DOHH2 (cell line): ENCODE results near the gene RAD51B.

ENCODE experiments used
- H3F3A ChIP-seq: fragments of 200-600 bp; sonication (generic), shearing (Covaris generic); 2 replicates; pipeline ENCODE4 v1.6.0; 2016; ENCODE audit warnings: antibody characterized with exemption, mild to moderate bottlenecking; ENCODE audit not compliant: control insufficient read depth, insufficient read depth
- H3K27ac ChIP-seq: fragments of 200-600 bp; sonication (generic); 2 replicates; pipeline ENCODE4 v1.5.1; 2014; ENCODE audit warnings: low read depth, mild to moderate bottlenecking, low read length, moderate library complexity
- H3K27me3 ChIP-seq: fragments of 200-600 bp; sonication (generic); 2 replicates; pipeline ENCODE4 v1.6.1; 2014; ENCODE audit warnings: mild to moderate bottlenecking, low read length, mixed read lengths; ENCODE audit not compliant: control insufficient read depth
- H3K36me3 ChIP-seq: fragments of 200-600 bp; sonication (generic); 2 replicates; pipeline ENCODE4 v1.6.1; 2014; ENCODE audit warnings: mild to moderate bottlenecking, low read length, moderate library complexity, mixed read lengths; ENCODE audit not compliant: control insufficient read depth
- H3K4me1 ChIP-seq: fragments of 200-600 bp; sonication (generic); 2 replicates; pipeline ENCODE4 v1.6.1; 2014; ENCODE audit warnings: mild to moderate bottlenecking, low read length, mixed read lengths; ENCODE audit not compliant: control insufficient read depth
- H3K4me2 ChIP-seq: fragments of 200-600 bp; sonication (generic); 2 replicates; pipeline ENCODE4 v1.6.0; 2014; ENCODE audit warnings: mild to moderate bottlenecking, low read length, moderate library complexity
- H3K4me3 ChIP-seq: fragments of 200-600 bp; sonication (generic); 2 replicates; pipeline ENCODE4 v1.5.1; 2014; ENCODE audit warnings: mild to moderate bottlenecking, low read length, mixed read lengths
- H3K79me2 ChIP-seq: fragments of 200-600 bp; sonication (generic); 2 replicates; pipeline ENCODE4 v1.6.1; 2014; ENCODE audit warnings: mild to moderate bottlenecking, low read length, mixed read lengths; ENCODE audit not compliant: control insufficient read depth
- H3K9me2 ChIP-seq: fragments of 200-600 bp; sonication (generic); replicated peaks from 2 replicates; pipeline ENCODE4 v1.6.1; 2014; ENCODE audit warnings: mild to moderate bottlenecking, low read length, mixed read lengths; ENCODE audit not compliant: control insufficient read depth
- H3K9me3 ChIP-seq: fragments of 200-600 bp; sonication (generic); 2 replicates; pipeline ENCODE4 v1.6.1; 2014; ENCODE audit warnings: antibody characterized with exemption, low read length, mixed read lengths; ENCODE audit not compliant: control insufficient read depth, insufficient read depth
- H4K20me1 ChIP-seq: fragments of 200-600 bp; sonication (generic); 2 replicates; pipeline ENCODE4 v1.6.0; 2014; ENCODE audit warnings: low read depth, mild to moderate bottlenecking, antibody characterized with exemption, low read length, moderate library complexity; ENCODE audit not compliant: control insufficient read depth, insufficient read depth
- EZH2phosphoT487 ChIP-seq: fragments of 200-600 bp; sonication (generic); IDR thresholded peaks from 2 replicates; pipeline ENCODE4 v1.6.1; 2017; ENCODE audit warnings: borderline replicate concordance, mild to moderate bottlenecking, antibody characterized with exemption, low read length, moderate library complexity, mixed read lengths
- TF ChIP-seq, protein P1 (sequence below): fragments of 200-600 bp; sonication (generic); IDR thresholded peaks from one replicate; pipeline ENCODE4 v1.5.1; 2014; ENCODE audit warnings: antibody characterized with exemption, mild to moderate bottlenecking, low read depth, low read length; ENCODE audit not compliant: poor library complexity, severe bottlenecking

Gene RAD51B

GRCh38 chr14:68172627-68173026 is 353.0 kb downstream of the RAD51B start:
- Histone ChIP-seq H4K20me1 (no peaks in the 10 kb centered on the region), H3K4me3 (no peak overlapping the region), H3K27me3 (no peaks in the 10 kb centered on the region), H3K4me1 (no peaks in the 10 kb centered on the region), H3K79me2 (no peaks in the 10 kb centered on the region), H3K9me2 (no peaks in the 10 kb centered on the region), H3K27ac (no peak overlapping the region), H3K9me3 (no peaks in the 10 kb centered on the region), H3K4me2 (no peak overlapping the region), H3F3A (no peaks in the 10 kb centered on the region), H3K36me3 (no peaks in the 10 kb centered on the region)
- TF ChIP-seq EZH2phosphoT487, result no peak
- TF ChIP-seq, protein P1, sequence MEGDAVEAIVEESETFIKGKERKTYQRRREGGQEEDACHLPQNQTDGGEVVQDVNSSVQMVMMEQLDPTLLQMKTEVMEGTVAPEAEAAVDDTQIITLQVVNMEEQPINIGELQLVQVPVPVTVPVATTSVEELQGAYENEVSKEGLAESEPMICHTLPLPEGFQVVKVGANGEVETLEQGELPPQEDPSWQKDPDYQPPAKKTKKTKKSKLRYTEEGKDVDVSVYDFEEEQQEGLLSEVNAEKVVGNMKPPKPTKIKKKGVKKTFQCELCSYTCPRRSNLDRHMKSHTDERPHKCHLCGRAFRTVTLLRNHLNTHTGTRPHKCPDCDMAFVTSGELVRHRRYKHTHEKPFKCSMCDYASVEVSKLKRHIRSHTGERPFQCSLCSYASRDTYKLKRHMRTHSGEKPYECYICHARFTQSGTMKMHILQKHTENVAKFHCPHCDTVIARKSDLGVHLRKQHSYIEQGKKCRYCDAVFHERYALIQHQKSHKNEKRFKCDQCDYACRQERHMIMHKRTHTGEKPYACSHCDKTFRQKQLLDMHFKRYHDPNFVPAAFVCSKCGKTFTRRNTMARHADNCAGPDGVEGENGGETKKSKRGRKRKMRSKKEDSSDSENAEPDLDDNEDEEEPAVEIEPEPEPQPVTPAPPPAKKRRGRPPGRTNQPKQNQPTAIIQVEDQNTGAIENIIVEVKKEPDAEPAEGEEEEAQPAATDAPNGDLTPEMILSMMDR, result no peak

DNA sequence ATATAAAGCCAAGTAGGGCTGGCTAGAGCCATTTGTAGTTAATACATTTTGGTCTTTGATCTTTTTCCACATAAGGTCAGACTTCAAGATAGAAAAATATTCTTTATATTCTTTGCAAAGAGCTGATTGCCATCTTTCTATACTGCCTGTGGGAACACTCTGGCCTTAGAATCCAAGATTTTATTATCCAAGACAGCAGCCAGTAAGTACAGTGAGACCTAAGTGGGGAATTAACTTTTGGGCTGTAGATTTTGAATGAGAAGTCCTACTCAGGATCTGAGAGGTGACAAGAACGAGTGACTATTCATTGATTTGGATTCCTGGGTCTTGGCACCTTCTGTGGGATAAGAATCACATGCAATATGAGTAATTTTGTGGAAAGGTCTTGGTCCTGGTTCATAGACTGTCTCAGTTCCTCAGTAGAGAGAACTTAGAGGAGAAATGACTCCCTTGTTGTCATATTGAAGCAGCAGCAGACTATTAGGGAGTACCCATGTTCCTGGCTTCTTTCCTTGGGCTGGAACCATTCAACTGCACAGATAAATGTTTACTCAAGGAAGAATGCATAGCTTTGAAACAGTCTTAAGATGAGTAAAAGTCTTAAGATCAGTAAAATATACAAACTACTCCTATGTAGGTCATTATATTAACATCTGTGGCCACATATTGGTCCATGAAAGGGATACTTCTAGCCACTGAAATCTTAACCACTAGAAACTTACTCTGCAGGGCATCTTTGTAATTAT is 353.8 kb downstream of the RAD51B start:
- H3K4me3 ChIP-seq, result no peak overlapping the region
- H3K4me1 ChIP-seq, result no peaks in the 10 kb centered on the region
- H3K9me3 ChIP-seq, result no peaks in the 10 kb centered on the region
- no peaks in the 10 kb centered on the region for H3F3A ChIP-seq
- H3K4me2 ChIP-seq, result no peak overlapping the region
- no peaks in the 10 kb centered on the region for H4K20me1 ChIP-seq
- H3K79me2 ChIP-seq, result no peaks in the 10 kb centered on the region
- no peaks in the 10 kb centered on the region for H3K9me2 ChIP-seq
- no peaks in the 10 kb centered on the region for H3K36me3 ChIP-seq
- TF ChIP-seq, protein P1, result no peak
- no peak for TF ChIP-seq EZH2phosphoT487
- no peak overlapping the region for H3K27ac ChIP-seq
- H3K27me3 ChIP-seq, result no peaks in the 10 kb centered on the region

DNA sequence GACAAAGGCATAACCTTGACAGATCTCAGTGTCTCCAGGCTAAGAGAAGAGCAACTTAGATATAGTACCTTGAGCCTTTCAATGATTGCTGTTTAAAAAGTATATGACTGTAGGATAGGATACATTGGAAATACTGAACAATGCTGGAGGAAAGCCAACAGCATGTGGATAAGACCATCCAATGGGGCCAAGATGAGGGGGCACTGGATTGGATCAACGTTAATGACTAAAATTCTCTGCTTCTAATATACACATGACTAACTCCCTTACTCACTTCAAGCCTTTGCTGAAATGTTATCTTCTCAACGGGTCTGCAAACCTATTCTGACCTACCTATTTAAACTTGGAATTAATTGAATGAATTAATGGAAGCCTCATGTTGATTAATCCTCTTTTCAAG is 354.9 kb downstream of the RAD51B start:
- Histone ChIP-seq H3K36me3 (no peaks in the 10 kb centered on the region), H3K27me3 (no peaks in the 10 kb centered on the region), H3K4me2 (no peak overlapping the region), H3F3A (no peaks in the 10 kb centered on the region), H3K9me3 (no peaks in the 10 kb centered on the region), H3K79me2 (no peaks in the 10 kb centered on the region), H3K27ac (no peak overlapping the region), H3K4me1 (no peaks in the 10 kb centered on the region), H3K9me2 (no peaks in the 10 kb centered on the region), H4K20me1 (no peaks in the 10 kb centered on the region), H3K4me3 (no peak overlapping the region)
- TF ChIP-seq EZH2phosphoT487, result no peak
- TF ChIP-seq, protein P1, result no peak
